GM18498 (cell line): Measurements from ENCODE around the gene SNX25.

Source experiments
- ATAC-seq: cut with Tn5 transposase; IDR thresholded peaks from one replicate; pipeline ENCODE4 v1.9.1; 2021; ENCODE audit warnings: mild to moderate bottlenecking, moderate library complexity; ENCODE audit not compliant: unreplicated experiment

SNX25 gene

GRCh38 chr4:185370268-185370949 is 161.0 kb downstream of the SNX25 start:
- no peak for ATAC-seq

DNA sequence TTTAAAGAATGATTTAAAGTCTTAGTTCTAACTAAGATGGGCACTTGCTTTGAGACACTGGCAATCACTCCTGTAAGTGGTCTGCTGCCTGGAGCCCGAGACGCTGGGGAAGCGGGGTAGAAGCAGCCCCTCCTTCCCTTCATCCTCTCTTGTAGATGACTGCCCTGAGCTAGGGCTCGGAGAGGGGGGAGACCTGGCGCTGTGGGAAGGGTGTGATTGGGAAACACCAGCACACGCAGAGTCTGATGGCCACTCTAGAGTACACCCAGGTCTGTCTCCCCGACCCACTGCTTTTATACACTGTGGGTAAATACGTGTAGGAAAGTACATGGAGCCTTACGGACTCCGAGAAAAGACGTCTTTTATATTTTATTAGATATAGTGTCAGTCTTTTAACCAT is 162.3 kb downstream of the SNX25 start:
- no peak for ATAC-seq

DNA sequence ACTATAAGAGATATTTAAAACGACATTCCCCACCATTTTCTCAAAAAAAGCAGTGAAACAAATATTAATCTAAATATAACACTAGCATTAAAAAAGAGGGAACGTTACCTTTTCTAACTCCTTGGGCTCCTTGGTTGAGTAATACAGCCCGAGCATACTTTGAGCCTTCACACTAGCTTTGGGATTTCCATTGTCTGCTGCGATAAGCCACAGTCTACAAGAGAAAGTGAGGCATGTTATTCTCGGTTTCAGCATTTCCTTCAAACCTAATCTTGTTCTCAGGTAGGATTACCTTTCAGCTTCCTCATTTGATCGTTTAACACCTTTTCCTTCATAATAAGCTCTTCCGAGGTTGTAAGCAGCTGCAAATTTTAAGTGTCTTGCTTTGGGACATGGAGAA is 164.6 kb downstream of the SNX25 start:
- no peak for ATAC-seq

GRCh38 chr4:185374573-185374972 is 165.2 kb downstream of the SNX25 start:
- no peak for ATAC-seq

DNA sequence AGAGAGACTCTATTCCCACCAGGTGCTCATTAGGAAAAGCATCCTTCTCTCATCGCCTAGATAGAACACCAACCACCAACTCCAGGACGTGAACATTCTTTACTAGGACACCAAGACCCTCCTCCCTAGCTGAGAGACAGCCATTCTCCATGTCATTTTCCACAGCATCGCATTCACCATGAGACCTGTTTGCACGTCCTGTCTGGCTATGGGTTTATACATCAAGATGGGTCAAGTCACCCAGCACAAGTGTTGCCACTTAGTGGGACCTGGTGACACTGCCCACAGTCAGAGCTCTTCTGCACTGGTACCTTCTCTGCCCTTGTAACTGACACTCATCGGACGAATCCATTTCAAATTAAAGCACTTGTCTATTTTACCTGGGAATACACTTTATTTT is 168.9 kb downstream of the SNX25 start:
- ATAC-seq = no peak

DNA sequence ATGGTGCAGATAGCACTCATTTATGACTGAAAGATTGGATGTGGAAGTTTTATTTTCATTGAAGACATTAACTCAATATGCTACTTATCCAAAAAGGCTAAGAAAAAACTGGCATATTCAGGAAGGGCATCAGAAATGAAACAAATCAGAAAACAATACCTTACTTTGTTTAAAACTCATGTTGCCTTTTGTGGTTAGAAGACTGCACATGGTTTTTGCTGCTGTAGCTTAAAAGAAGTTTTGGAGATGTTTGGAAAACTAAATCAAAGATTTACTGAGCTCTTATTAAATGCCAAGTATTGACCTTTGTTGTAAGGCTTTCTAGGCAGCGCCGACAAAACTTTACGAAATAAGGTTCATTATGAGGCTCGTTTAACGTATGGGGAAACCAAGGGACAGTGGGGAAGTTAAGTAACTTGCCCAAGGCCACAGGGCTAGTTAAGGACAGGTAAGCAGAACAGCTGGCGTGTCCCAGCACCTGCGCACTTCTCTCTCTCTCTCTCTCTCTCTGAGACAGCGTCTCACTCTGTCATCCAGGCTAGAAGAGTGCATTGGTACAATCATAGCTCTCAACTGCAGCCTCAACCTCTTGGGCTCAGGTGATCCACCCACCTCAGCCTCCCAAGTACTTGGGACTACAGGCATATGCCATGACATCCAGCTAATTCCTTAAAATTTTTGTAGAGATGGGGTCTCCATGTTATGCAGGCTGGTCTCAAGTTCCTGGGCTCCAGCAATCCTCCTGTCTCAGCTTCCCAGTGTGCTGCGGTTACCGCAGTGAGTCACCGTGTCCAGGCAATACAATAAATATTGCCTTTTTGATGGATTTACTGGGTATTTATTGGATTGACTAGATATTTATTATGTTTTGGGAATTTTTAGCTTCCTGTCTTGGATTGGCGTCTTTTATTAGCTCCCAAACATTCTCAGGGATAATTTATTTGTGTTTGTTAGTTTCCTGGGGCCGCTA is 170.2 kb downstream of the SNX25 start:
- no peak for ATAC-seq

DNA sequence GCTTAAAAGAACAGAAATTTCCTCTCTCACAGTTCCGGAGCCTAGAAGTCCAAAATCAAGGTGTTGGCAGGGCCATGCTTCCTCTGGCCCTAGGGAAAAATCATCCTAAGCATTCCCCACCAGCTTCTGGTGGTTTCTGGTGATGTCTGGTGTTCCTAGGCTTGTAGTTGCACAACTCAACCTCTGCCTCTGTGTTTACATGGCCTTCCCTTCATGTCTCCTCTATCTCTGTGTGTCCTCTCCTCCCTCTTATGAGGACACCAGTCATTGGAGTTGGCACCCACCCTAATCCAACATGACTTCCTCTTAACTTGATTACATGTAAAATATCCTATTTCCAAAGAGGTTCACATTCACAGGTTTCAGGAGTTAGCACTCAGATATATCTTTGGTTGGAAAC is 170.9 kb downstream of the SNX25 start:
- no peak for ATAC-seq

DNA sequence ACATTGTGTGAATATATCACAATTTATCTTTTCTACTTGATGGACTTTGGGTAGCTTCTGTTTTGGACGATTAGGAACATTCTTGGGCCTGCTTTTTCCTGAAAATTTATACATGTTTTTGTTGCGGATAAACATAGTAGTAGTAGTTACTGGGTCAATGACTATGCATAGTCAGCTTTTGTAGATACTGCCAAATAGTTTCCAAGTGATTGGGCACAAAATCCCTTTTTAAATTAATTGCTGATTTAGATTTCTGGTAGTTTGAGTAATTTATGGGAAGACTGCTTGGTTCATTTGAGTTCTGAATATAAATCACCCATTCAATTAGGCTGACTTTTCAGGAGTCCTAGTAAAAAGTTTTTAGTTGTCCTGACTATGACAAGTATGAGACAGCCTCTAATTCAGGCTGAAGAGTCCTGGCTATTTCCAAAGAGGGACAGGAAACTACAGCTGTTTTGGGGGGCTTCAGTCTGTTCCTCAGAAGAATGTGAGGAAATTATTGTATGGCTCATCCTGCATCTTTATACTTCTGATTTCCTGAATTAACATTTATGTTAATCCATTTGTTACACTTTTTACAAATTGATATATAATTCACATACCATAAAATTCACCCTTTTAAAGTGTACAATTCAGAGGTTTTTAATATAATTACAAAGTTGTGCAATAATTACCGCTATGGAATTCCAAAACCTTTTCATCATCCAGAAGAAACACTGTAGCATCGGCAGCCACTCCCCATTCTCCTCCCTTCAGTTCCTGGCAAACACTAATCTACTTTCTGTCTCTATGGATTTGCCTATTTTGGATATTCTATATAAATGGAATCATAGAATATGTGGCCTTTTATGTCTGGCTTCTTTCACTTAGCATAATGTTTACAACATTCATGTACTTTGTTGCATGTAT is 172.1 kb downstream of the SNX25 start:
- ATAC-seq = no peak

DNA sequence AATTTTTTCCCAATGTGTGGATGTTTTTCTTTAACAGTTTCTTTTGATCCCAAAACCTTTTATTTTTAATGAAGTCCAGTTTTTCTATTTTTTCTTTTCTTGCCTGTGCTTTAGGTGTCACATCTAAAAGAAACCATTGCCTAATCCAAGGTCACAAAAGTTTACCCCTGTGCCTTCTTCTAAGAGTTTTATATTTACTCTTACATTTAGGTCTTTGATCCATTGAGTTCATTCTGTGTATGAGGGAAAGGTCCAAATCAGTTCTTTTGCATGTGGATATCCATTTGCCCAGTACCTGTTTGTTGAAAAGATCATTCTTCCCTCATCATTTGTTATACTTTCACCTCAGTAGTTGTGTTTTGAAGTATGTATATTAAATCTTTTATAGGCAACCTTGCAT is 173.4 kb downstream of the SNX25 start:
- no peak for ATAC-seq

DNA sequence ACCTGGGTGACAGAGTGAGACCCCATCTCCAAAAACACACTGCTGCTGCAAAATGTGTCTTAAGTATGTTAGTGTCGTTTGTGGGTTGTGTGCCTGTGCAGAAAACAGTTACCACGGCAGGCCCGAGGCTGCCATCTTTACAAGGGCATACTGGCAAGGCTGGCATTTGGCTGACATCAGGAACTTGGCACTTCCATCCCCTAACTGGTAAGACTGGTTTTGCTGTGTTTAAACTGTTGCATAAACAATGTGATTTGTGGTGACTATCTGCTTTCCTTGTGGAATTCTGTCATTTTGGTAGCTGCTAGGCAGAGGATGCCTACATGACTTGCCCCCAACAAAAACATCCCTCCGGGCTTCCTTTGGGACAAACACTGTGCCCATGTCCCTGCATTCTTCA is 174.1 kb downstream of the SNX25 start:
- ATAC-seq = no peak

- no peak for ATAC-seq
Measured at GRCh38 chr4:185384061-185384460, 174.7 kb downstream of the SNX25 start.

GRCh38 chr4:185384930-185385331 is 175.5 kb downstream of the SNX25 start:
- ATAC-seq = no peak

- no peak for ATAC-seq
Measured at GRCh38 chr4:185387957-185388356, 178.6 kb downstream of the SNX25 start.

DNA sequence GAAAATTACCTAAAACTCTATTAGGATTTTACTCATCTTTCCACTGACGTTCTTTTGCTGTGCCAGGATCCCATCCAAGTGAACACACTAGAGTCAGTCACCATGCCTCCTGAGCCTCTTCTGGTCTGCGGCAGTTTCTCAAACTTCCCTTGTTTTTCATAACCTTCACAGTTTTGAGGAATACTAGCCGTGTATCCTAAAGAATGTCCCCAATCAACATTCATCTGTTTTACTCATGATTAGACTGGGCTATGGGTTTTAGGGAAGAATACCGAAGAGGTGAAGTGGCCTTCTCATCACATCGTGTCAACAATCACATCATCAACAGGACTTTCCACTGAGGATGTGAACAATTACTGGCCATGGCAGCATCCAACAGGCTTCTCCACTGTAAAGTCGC is 181.5 kb downstream of the SNX25 start:
- ATAC-seq = no peak

GRCh38 chr4:185392156-185392555 is 182.8 kb downstream of the SNX25 start:
- ATAC-seq = no peak

DNA sequence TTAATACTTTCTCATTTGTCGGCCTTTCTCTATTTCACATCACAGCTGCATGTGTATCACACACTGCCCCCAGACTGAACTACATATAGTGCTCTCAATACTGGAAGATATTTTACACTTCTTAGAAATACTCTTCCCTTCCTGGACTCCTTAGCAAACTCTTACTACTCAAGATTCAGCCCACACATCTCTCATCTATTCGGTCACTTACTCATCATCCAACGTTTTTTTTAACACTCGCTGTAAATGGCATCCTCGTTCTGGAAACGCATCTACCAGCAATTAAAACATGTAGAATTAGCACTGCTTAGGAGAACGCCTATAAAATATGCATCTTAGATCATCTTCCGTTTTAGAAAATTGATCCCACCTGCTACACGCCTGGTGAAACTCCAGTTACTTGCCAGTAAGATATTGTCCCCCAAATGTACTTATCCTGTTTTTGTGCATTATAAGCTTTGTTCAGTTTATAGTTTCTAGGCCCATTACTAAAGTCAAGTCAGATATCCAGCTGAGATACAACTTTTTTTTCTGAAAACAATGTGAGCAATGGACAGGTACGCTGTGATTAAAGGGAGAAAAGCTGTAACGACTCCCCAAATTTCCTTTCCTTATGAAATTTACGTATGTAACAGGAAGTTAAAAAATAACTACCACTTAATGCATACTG is 185.3 kb downstream of the SNX25 start:
- ATAC-seq = no peak

DNA sequence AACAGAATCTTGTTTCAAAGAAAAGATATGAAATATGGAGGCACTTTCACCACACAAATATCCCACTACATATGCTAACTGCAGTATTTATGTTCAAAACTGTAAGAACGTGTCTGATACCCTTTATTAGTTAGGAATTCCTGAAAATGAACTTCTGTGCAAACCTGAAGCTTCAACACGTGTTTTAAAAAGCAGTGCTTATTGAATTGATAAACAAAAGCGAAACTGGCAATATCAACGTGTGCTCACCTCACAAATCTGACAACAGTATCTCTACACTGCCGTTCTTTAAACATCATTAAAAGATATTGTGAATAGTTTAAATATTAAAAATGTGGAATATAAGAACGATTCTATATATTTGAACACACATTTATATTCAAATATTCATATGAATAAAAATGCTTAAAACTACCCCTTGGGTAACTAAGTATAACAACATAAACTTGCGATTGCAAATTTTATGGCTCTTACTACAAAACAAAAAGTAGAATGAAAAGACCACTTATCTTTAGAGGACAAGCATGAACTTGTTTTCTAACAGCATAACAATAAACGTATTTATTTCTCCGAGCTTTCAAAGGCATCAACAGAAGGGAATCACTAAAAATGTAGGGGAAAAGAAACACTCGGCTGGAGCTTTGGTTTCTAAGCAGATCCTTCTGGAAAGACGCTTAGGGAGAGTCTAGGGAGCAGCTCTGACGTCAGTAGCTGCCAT is 186.0 kb downstream of the SNX25 start, which contains the start of gene LRP2BP:
Gene LRP2BP (minus strand): TSS at position 687 of the 718 bp plus-strand sequence. CDS start 17,738 bp downstream, outside the sequence.
- no peak for ATAC-seq

DNA sequence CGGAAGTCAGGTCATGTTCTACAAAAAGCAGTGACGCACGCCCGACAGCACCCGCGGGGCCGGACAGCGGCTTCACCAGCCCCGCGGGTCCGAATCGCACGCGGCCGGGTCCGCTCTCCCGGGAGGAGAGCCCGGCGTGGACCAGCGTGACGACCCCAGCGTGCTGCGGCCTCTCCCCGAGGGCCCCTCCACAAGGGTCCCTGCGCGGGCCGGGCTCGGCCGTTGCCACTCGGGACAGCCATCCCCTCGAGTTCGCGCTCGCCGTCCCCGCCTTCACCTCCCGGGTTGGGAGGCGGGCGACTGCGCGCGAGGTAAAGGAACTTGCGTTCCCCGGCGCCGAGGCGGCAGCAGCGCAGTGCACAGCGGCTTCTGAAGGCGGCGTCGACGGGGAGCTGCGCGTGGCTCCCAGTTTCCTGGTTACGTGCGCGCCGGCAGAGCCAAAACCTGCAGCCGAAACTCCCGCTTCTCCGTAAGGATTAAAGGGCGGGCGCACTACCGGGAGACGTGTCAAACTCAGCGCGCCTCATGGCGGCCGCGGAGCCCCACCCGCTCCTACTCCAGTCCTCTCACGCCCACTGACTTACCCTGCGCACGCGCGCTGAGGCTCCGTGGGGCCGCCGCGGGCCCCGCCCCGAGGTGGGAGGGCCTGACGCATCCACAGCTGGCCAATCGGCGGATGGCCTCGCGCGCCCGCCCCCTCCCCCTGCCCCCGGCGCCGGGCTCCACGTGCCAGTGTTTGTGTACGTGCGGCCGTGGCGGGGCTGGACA is 186.7 kb downstream of the SNX25 start:
- ATAC-seq = peak; percentile 86
